ENCODE data around the gene PCK2. TPM values are rescaled to one million over a fixed set of nuclear protein-coding genes. Genes with fewer than 3 reads are reported as not detected.

Gene PCK2
- total and polyA plus RNA-seq, 12 donors = 4.4 to 37.0 (median 17.8) TPM

- no peak overlapping the region for H3K27ac ChIP-seq
- H3K4me1 ChIP-seq (replicated peaks in 1 of 2) = peaks cover 0 to 4% of the 10 kb centered on the region in 2 donors
- no peaks in the 10 kb centered on the region for H3K9me3 ChIP-seq (replicated peaks in 1 of 3)
- no peak overlapping the region for H3K4me3 ChIP-seq
- no peaks in the 10 kb centered on the region for H3K36me3 ChIP-seq (replicated peaks in 1 of 2)
- TF ChIP-seq CTCF (IDR thresholded peaks at IDR 0.05) = no peak
- intact Hi-C loops (cut with DNase I) = loop anchor here in 1 of 2 donors (10.0 kb wide), 1 partner anchor 92 kb away; no protein-coding TSS in a partner anchor
- H3K27me3 ChIP-seq = no peaks in the 10 kb centered on the region
- 89 to 92% (median 91%) methylated on average over 8 to 14 of the region's 14 CpGs for WGBS, 4 donors
- DNase-seq = no peak
These were observed 31.7 kb upstream of the PCK2 start for GRCh38 chr14:24062216-24062980.

- no peak overlapping the region for H3K27ac ChIP-seq
- intact Hi-C loops (cut with DNase I) = loop anchor here in 1 of 2 donors (10.0 kb wide), 1 partner anchor 91 kb away; no protein-coding TSS in a partner anchor
These were observed 30.8 kb upstream of the PCK2 start for GRCh38 chr14:24063263-24063836.

GRCh38 chr14:24064091-24064795 lies 29.9 kb upstream of the PCK2 start:
- Histone ChIP-seq H3K9me3 (replicated peaks in 1 of 3) (no peaks in the 10 kb centered on the region), H3K4me1 (replicated peaks in 1 of 2) (peaks cover 0 to 4% of the 10 kb centered on the region in 2 donors), H3K27ac (no peak overlapping the region), H3K4me3 (no peak overlapping the region), H3K27me3 (no peaks in the 10 kb centered on the region), H3K36me3 (replicated peaks in 1 of 2) (no peaks in the 10 kb centered on the region)
- DNase-seq = no peak
- TF ChIP-seq POLR2A (IDR thresholded peaks at IDR 0.05) (no peak), CTCF (IDR thresholded peaks at IDR 0.05) (no peak)
- intact Hi-C loops (cut with DNase I) = loop anchor here in 1 of 2 donors (10.0 kb wide), 1 partner anchor 91 kb away; no protein-coding TSS in a partner anchor
- 84 to 87% (median 86%) methylated on average over 6 to 7 of the region's 7 CpGs for WGBS, 4 donors

More at GRCh38 chr14:24063263-24063836, 30.8 kb upstream of the PCK2 start:
- Histone ChIP-seq H3K27me3 (no peaks in the 10 kb centered on the region), H3K4me3 (no peak overlapping the region), H3K4me1 (replicated peaks in 1 of 2) (peaks cover 0 to 4% of the 10 kb centered on the region in 2 donors), H3K36me3 (replicated peaks in 1 of 2) (no peaks in the 10 kb centered on the region), H3K9me3 (replicated peaks in 1 of 3) (no peaks in the 10 kb centered on the region)
- peak in 6 of 7 donors; percentile 45 to 81 (median 67) for DNase-seq
- 51 to 89% (median 67%) methylated on average over 2 to 4 of the region's 4 CpGs for WGBS, 4 donors
- TF ChIP-seq CTCF (IDR thresholded peaks at IDR 0.05) (no peak), POLR2A (IDR thresholded peaks at IDR 0.05) (no peak)

DNA sequence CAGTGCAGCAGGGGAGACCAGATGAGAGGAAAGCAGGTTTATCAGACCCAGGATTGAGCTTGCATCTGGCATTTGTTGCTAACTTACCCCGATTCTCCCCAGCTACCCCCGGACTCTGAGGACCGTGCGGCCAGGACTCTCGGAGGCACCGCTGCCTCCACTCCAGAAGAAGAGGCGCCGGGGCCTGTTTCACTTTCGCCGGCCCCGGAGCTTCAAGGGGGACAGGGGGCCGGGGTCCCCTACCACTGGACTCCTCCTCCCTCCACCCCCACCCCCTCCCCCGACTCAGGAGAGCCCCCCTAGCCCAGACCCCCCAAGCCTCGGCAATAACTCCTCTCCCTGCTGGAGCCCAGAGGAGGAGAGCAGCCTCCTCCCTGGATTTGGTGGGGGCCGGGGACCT lies 29.3 kb upstream of the PCK2 start:
- Histone ChIP-seq H3K27me3 (no peaks in the 10 kb centered on the region), H3K9me3 (replicated peaks in 1 of 3) (no peaks in the 10 kb centered on the region), H3K4me3 (no peak overlapping the region), H3K27ac (no peak overlapping the region), H3K36me3 (replicated peaks in 1 of 2) (no peaks in the 10 kb centered on the region), H3K4me1 (replicated peaks in 1 of 2) (peaks cover 0 to 4% of the 10 kb centered on the region in 2 donors)
- 70 to 94% (median 91%) methylated on average over 3 to 15 of the region's 15 CpGs for WGBS, 4 donors
- intact Hi-C loops (cut with DNase I) = loop anchor here in 1 of 2 donors (10.0 kb wide), 1 partner anchor 90 kb away; no protein-coding TSS in a partner anchor
- DNase-seq = no peak
- TF ChIP-seq CTCF (IDR thresholded peaks at IDR 0.05) (no peak), POLR2A (IDR thresholded peaks at IDR 0.05) (no peak)

Measured in adrenal gland (tissue), 12 donors.